Activated naive CD8-positive, alpha-beta T cell treated with anti-CD3 and anti-CD28 coated beads, Interleukin-2, amount 50 U/mL, for 24 hours (primary cell): ENCODE data around the gene BBX.

ENCODE experiments used
- ATAC-seq: fragments of 150-1000 bp; cut with Tn5 transposase; one replicate; pipeline ENCODE4 v1.10.0; 2021
- DNase-seq: peaks from one replicate; pipeline ENCODE4 v3.0.0; 2021
- H3K27ac Mint-ChIP-seq: one replicate; pipeline ENCODE4 v1.8.0; 2021; ENCODE audit warnings: mild to moderate bottlenecking, mixed read lengths
- H3K27me3 Mint-ChIP-seq: one replicate; pipeline ENCODE4 v1.8.0; 2021; ENCODE audit warnings: mixed read lengths
- H3K36me3 Mint-ChIP-seq: one replicate; pipeline ENCODE4 v1.8.0; 2021; ENCODE audit warnings: low read depth, mixed read lengths
- H3K4me1 Mint-ChIP-seq: one replicate; pipeline ENCODE4 v1.8.0; 2021; ENCODE audit warnings: mixed read lengths
- H3K4me3 Mint-ChIP-seq: one replicate; pipeline ENCODE4 v1.8.0; 2021; ENCODE audit warnings: mild to moderate bottlenecking, moderate library complexity, mixed read lengths
- H3K9me3 Mint-ChIP-seq: one replicate; pipeline ENCODE4 v1.8.0; 2021; ENCODE audit warnings: mixed read lengths

Gene BBX

GRCh38 chr3:107523539-107524325 is 970 bp downstream of the BBX start:
- no peaks in the 10 kb centered on the region for H3K9me3 Mint-ChIP-seq
- peak overlapping the region; percentile 91 for H3K27ac Mint-ChIP-seq
- DNase-seq, result peak; percentile 63
- ATAC-seq, result peak; percentile 14
- no peaks in the 10 kb centered on the region for H3K27me3 Mint-ChIP-seq
- peaks cover 40% of the 10 kb centered on the region for H3K4me1 Mint-ChIP-seq
- peaks cover 3% of the 10 kb centered on the region for H3K36me3 Mint-ChIP-seq
- H3K4me3 Mint-ChIP-seq, result peak overlapping the region; percentile 90

GRCh38 chr3:107524326-107524840 is 1.6 kb downstream of the BBX start:
- H3K36me3 Mint-ChIP-seq, result peaks cover 5% of the 10 kb centered on the region
- H3K4me3 Mint-ChIP-seq, result peak overlapping the region; percentile 90
- no peaks in the 10 kb centered on the region for H3K9me3 Mint-ChIP-seq
- H3K4me1 Mint-ChIP-seq, result peaks cover 43% of the 10 kb centered on the region
- DNase-seq (no peak), ATAC-seq (no peak)
- peak overlapping the region; percentile 91 for H3K27ac Mint-ChIP-seq
- H3K27me3 Mint-ChIP-seq, result no peaks in the 10 kb centered on the region

- Mint-ChIP-seq H3K27me3 (no peaks in the 10 kb centered on the region), H3K9me3 (no peaks in the 10 kb centered on the region), H3K27ac (peak overlapping the region; percentile 96), H3K36me3 (peaks cover 6% of the 10 kb centered on the region), H3K4me1 (peaks cover 44% of the 10 kb centered on the region), H3K4me3 (peak overlapping the region; percentile 98)
- DNase-seq, result peak; percentile 49
- no peak for ATAC-seq
Observed at GRCh38 chr3:107524841-107525643, 2.3 kb downstream of the BBX start.

- no peak for ATAC-seq
- peak; percentile 36 for DNase-seq
- peaks cover 6% of the 10 kb centered on the region for H3K36me3 Mint-ChIP-seq
- H3K9me3 Mint-ChIP-seq, result no peaks in the 10 kb centered on the region
- peaks cover 45% of the 10 kb centered on the region for H3K4me1 Mint-ChIP-seq
- H3K27me3 Mint-ChIP-seq, result no peaks in the 10 kb centered on the region
- H3K27ac Mint-ChIP-seq, result peak overlapping the region; percentile 96
- peak overlapping the region; percentile 98 for H3K4me3 Mint-ChIP-seq
Observed at GRCh38 chr3:107525644-107526305, 3.0 kb downstream of the BBX start.

GRCh38 chr3:107531917-107532469 is 9.2 kb downstream of the BBX start:
- H3K4me1 Mint-ChIP-seq, result peaks cover 19% of the 10 kb centered on the region
- no peak for DNase-seq
- no peaks in the 10 kb centered on the region for H3K27me3 Mint-ChIP-seq
- no peak overlapping the region for H3K27ac Mint-ChIP-seq
- ATAC-seq, result no peak
- no peaks in the 10 kb centered on the region for H3K9me3 Mint-ChIP-seq
- H3K36me3 Mint-ChIP-seq, result peaks cover 13% of the 10 kb centered on the region
- no peak overlapping the region for H3K4me3 Mint-ChIP-seq

GRCh38 chr3:107540857-107541256 is 18.1 kb downstream of the BBX start:
- Mint-ChIP-seq H3K9me3 (no peaks in the 10 kb centered on the region), H3K36me3 (peaks cover 11% of the 10 kb centered on the region), H3K27ac (no peak overlapping the region), H3K4me3 (no peak overlapping the region), H3K4me1 (peaks cover 3% of the 10 kb centered on the region), H3K27me3 (no peaks in the 10 kb centered on the region)
- ATAC-seq (no peak), DNase-seq (no peak)

- peaks cover 6% of the 10 kb centered on the region for H3K4me1 Mint-ChIP-seq
- H3K36me3 Mint-ChIP-seq, result peaks cover 5% of the 10 kb centered on the region
- no peaks in the 10 kb centered on the region for H3K9me3 Mint-ChIP-seq
- no peaks in the 10 kb centered on the region for H3K27me3 Mint-ChIP-seq
- no peak overlapping the region for H3K27ac Mint-ChIP-seq
- DNase-seq (no peak), ATAC-seq (no peak)
- H3K4me3 Mint-ChIP-seq, result no peak overlapping the region
Observed at GRCh38 chr3:107542665-107543064, 19.9 kb downstream of the BBX start.

GRCh38 chr3:107543666-107544065 is 20.9 kb downstream of the BBX start:
- Mint-ChIP-seq H3K27ac (no peak overlapping the region), H3K4me1 (peaks cover 6% of the 10 kb centered on the region), H3K4me3 (no peak overlapping the region), H3K36me3 (peaks cover 12% of the 10 kb centered on the region), H3K27me3 (no peaks in the 10 kb centered on the region), H3K9me3 (peaks cover 6% of the 10 kb centered on the region)
- no peak for DNase-seq
- no peak for ATAC-seq

GRCh38 chr3:107545680-107546120 is 22.9 kb downstream of the BBX start:
- H3K4me1 Mint-ChIP-seq, result peaks cover 12% of the 10 kb centered on the region
- DNase-seq (no peak), ATAC-seq (no peak)
- H3K27ac Mint-ChIP-seq, result no peak overlapping the region
- H3K27me3 Mint-ChIP-seq, result no peaks in the 10 kb centered on the region
- no peak overlapping the region for H3K4me3 Mint-ChIP-seq
- H3K9me3 Mint-ChIP-seq, result peaks cover 7% of the 10 kb centered on the region
- H3K36me3 Mint-ChIP-seq, result peaks cover 17% of the 10 kb centered on the region

GRCh38 chr3:107548601-107549000 is 25.8 kb downstream of the BBX start:
- H3K9me3 Mint-ChIP-seq, result peaks cover 7% of the 10 kb centered on the region
- no peak for ATAC-seq

GRCh38 chr3:107555359-107555758 is 32.6 kb downstream of the BBX start:
- Mint-ChIP-seq H3K36me3 (peaks cover 5% of the 10 kb centered on the region), H3K27me3 (no peaks in the 10 kb centered on the region), H3K9me3 (no peaks in the 10 kb centered on the region), H3K4me1 (peaks cover 27% of the 10 kb centered on the region), H3K4me3 (no peak overlapping the region), H3K27ac (no peak overlapping the region)
- no peak for DNase-seq
- ATAC-seq, result no peak

More at GRCh38 chr3:107548601-107549000, 25.8 kb downstream of the BBX start:
- H3K36me3 Mint-ChIP-seq, result peaks cover 19% of the 10 kb centered on the region
- no peak for DNase-seq
- no peak overlapping the region for H3K27ac Mint-ChIP-seq
- no peak overlapping the region for H3K4me3 Mint-ChIP-seq
- peaks cover 12% of the 10 kb centered on the region for H3K4me1 Mint-ChIP-seq
- no peaks in the 10 kb centered on the region for H3K27me3 Mint-ChIP-seq

GRCh38 chr3:107557743-107558142 is 35.0 kb downstream of the BBX start:
- Mint-ChIP-seq H3K27ac (no peak overlapping the region), H3K9me3 (no peaks in the 10 kb centered on the region), H3K4me1 (peaks cover 27% of the 10 kb centered on the region), H3K27me3 (no peaks in the 10 kb centered on the region), H3K4me3 (no peak overlapping the region), H3K36me3 (peaks cover 3% of the 10 kb centered on the region)
- ATAC-seq (no peak), DNase-seq (no peak)

GRCh38 chr3:107560166-107560565 is 37.4 kb downstream of the BBX start:
- H3K36me3 Mint-ChIP-seq, result peaks cover 3% of the 10 kb centered on the region
- H3K27me3 Mint-ChIP-seq, result no peaks in the 10 kb centered on the region
- no peaks in the 10 kb centered on the region for H3K9me3 Mint-ChIP-seq
- H3K4me1 Mint-ChIP-seq, result peaks cover 32% of the 10 kb centered on the region
- H3K27ac Mint-ChIP-seq, result no peak overlapping the region
- H3K4me3 Mint-ChIP-seq, result no peak overlapping the region
- DNase-seq (no peak), ATAC-seq (no peak)

GRCh38 chr3:107561980-107562379 is 39.2 kb downstream of the BBX start:
- no peak overlapping the region for H3K27ac Mint-ChIP-seq
- no peak overlapping the region for H3K4me3 Mint-ChIP-seq
- peaks cover 32% of the 10 kb centered on the region for H3K4me1 Mint-ChIP-seq

More at GRCh38 chr3:107561980-107562379, 39.2 kb downstream of the BBX start:
- no peak for ATAC-seq
- no peaks in the 10 kb centered on the region for H3K27me3 Mint-ChIP-seq
- no peak for DNase-seq
- no peaks in the 10 kb centered on the region for H3K9me3 Mint-ChIP-seq
- no peaks in the 10 kb centered on the region for H3K36me3 Mint-ChIP-seq
